LHCN-M2 (cell line): ENCODE data around the gene ZMIZ1. TPM values are rescaled to one million over a fixed set of nuclear protein-coding genes. Genes with fewer than 3 reads are reported as not detected.
A peak's percentile ranks its signal among the peaks of the same experiment; 100 is the strongest.
"Not testable (repeated sequence)": the region's sequence is repeated elsewhere in the genome, so short reads cannot be mapped to it uniquely, and the experiment has no call there.

Experiments used
- DNase-seq: peaks from one replicate; pipeline ENCODE4 v3.0.0-alpha.2; 2012; ENCODE audit warnings: low read depth
- total RNA-seq: library from RNA; depleted of rRNA; stranded (reverse); fragments of >200 nt; gene quantifications from 2 replicates; pipeline ENCODE4 v1.2.3, GENCODE V29; 2014

Gene ZMIZ1
- total RNA-seq, 1 experiment from 2014 or later: 12.5 TPM

DNA sequence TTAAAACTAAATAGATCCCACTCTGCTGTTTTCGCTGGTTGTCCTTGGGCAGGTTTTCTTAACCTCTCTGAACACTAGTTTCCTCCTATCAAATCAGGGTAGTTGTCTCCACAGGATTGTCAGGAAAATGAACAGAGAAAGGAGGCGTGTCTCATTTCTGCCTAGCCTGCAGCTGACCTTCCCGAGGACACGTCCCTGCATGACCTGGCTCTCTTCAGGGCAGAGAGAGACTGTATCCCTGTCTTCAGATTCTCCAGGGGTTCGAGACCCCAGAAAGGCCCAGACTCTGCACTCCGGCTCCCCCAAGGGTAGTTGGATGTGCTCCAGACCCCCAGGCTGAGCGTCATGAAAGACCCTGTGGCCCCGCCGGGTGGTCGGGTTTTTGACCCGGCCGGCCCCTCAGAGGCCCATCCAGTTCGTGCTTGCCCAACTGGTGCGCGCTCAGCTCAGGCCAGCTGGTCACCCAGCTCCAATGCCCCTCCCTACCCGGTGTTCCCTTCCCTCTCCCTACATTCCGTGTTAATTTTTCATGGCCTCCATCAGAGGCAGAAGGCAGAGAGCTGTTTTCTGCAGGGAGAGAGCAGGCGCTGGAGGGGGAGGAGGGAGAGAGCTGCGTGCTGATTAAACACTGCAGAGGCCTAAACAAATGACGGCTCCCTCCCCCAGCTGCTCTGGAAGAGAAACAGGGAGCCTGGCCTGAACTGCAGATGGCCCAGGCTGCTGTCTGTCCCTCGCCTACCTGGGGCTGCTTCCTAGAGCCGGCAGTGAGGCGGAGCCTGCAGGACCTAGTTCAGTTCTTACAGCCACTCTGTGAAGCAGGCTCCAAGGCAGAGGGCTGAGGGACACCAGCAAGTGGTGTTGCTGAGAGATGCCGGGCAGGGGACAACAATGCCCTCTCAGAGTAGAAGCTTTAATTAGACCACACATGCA lies 192.3 kb downstream of the ZMIZ1 start:
- no peak for DNase-seq

DNA sequence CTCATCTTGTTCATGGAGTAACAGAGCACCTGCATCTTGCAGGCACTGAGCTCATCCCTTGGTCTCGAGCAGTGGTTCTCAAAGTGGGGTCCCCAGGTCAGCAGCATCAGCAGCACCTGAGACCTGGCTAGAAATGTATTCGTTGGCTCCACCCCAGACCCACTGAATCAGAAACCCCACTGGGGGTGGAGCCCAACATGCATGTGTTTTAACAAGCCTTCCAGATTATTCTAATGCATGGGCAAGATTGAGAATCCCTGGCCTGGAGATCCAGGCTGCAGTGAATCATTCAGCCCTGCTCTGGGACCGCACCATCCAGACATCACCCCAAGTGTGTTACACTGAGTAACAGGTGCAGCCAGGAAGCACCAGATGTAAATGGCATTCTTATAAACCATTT lies 193.4 kb downstream of the ZMIZ1 start:
- DNase-seq: no peak

DNA sequence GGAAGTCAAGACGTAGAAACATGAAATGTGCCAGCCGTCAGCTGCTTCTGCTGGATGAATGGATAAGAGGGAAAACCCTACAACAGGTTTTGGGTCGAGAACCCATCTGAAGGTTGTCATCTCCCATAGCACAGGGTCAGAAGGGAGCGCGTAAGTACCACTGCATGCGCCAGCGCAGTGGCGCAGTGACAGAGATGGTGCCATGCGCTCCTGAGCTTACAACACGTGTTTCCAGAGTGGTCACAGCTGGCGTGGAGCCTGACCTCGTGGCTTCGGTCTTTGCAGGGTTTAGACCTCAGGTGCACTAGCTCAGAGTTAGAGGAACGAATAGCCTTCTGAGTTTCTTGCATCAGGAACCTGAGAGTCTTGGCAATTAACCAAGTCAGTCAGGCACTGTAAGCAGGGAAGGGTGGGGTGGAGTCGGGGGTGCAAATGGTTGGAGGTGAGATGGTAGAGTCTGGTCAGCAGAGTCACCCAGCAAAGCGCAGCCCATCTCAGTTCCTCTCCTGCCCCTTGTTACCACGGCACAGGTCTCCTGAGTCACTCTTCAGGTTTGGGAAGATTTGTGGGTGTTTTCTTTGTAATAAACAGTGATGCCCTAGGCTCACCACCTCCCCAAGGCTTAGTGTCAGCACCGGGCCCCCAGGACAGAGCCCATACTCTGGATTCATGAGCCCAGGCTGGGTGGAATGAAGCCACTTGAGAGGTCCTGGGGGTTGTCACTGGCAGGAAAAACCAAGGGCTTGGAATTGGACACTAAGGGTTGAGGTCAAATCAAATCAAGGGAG lies 194.4 kb downstream of the ZMIZ1 start:
- DNase-seq: no peak

DNA sequence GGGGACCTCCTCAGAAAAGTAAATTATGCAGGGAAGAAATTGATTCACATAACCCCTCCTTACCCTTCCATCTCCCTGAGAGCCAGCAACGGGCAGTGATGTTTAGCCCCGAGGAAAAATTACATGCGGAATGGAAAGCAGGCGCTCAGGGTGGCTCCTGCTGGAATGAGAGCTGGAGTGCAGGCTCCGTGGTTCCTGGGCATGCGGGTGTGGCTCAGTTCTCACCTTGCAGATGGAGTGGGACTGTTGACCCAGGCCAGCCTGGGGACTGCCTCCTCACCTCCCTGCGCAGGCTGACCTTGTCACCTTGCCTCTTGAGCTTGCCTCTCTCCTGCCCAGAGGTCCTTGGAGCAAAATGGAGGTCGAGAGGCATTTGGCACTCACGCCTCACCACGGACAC lies 195.2 kb downstream of the ZMIZ1 start:
- no peak for DNase-seq

DNA sequence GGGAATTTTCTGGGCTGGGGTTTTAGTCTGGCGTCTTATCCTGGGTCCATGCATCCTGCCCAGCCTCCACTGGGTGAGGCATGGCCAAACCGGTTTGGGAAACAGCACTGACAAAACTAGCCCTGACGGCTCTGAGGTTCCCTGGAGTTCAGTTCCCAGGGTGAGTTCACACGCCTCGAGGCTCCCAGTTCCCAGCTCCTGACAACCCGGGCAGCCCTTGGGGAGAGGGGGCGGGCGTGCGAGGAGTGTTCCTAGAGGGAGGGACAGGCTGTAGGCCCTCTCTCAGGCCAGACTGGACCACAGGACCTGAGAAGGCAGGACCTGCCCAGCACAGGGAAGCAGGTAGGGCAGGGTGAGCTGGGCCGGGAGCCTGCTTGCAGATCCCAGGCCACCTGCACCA lies 196.2 kb downstream of the ZMIZ1 start:
- DNase-seq: no peak

DNA sequence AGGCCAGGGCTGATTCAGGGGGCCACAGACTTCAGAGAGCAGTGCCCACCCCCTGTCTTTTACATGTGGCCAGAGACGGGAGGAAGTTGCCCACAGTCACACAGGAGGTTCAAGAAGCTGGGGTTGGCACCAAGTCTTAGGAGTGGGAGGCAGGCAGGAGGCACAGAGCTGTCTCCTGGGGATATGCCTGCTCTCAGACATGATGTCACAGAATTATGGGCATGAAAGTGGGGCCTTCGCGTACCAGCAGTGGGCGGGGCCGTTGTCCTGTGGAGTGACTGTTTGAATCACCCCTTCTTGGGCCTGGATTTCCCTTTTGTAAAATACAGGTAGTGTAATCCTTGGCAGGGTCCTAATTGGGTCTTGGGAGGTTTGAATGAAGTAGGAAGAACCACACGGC lies 197.3 kb downstream of the ZMIZ1 start:
- DNase-seq: peak; percentile 36

DNA sequence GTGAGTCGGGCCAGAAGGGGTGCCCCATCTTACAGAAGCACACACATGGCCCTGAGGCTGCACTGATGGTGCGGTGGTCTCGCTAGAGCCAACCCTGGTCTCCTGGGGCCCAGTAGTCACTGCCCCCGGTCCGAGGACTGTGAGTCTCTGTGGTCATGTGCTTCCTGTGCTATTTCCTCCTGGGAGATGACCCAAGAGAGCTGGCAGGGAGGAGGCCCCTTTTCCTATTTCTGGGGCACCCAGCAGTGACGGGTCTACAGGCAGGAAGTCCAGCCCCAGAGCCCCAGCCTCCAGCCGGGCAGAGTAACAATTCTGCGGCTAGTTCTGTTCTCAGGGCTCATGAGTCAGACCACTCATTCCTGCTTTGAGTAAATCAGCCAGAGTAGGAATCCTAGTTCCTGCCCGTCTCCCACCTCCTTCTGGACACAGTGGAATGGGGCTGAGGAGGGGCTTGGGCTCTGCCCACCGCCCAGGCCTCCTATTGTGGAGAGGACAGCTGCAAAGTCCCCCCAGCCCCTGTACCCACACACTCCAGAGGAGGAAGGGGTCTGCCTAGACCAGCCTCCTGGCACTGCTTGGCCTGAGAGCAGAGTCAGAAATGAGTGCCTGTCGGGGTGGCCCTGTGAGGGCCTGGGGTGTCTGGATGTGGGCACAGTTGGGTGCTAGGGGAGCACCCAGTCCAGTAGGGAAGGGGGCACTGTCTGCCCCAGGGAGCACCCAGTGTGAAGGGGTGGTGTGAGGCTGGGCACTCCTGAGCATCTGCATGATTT lies 198.0 kb downstream of the ZMIZ1 start:
- peak; percentile 95 for DNase-seq

DNA sequence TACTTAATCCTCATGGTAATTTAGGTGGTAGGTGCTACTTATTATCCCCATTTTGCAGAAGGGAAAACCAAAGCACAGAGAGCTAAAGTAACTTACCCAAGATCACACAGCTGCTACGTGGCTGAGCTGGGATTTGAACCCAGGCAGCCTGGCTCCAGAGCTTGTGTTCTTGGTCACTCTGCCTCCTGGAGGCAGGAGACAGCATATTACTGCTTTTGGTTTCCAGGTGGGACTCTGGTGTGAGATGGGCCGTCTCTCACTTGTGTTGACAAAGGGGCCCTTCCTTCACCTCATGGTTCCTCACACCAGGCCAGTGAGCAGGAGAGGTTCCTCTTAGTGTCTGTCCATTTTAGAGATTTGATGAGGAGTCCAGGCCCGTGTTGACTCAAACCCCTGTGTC lies 198.7 kb downstream of the ZMIZ1 start:
- no peak for DNase-seq

DNA sequence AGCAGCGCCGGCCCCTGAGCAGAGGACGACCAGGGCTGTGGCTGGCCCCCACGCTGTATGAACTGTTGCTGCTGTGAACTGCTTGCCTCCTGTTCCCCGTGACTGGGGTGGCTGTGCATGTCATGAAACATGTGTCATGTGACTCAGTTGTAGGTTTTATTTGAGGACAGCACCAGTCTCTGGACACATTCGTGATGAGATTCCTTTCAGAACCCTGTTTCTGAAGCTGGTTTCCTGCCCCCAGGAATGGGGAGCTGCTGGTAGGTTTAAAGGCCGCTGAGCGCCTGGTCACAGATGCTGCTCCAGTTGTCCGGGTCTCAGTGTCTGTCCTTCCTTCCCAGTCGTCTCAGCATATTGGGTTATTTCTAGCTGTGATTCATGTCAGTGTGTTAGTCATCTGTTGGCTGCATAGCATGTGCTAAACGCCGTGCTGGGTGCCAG lies 199.4 kb downstream of the ZMIZ1 start:
- peak; percentile 82 for DNase-seq

DNA sequence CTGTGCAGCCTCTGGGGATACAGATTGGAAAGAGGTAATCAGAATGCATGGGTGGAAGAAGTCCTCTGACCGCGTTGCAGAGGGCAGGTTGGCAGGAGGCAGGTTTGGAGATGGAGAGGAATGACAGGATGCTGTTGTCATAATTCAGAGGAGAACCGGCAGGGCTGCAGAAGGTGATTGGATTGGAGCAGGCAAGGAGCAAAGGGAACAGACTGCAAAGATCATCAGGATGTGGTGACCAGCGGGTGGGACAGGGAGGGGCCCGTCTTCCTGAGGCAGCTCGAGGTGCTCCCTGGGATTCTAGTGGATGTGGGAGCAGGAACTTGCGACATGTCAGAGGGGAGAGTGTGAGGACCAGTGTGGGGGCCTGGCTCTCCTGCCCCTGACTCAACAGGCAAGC lies 200.0 kb downstream of the ZMIZ1 start:
- DNase-seq: peak; percentile 30

DNA sequence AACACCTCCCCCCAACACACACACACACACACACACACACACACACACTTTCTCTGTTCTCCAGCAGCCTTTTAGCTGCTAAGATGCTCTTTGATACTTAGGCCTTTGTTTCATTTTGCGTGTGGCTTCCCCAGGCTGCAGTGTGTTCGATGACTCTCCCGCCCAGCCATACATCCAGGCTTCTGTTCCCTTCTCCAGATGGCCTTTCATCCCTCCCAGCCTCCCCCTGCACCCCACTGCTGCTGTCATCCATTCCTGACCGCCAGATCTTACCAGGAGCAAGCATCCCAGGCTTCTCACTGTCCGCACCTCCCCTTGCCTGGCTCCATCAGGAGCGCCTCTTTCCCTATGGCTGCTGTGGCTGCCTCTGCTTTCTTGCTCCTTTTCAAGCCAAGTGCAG lies 200.7 kb downstream of the ZMIZ1 start:
- DNase-seq: no peak

DNA sequence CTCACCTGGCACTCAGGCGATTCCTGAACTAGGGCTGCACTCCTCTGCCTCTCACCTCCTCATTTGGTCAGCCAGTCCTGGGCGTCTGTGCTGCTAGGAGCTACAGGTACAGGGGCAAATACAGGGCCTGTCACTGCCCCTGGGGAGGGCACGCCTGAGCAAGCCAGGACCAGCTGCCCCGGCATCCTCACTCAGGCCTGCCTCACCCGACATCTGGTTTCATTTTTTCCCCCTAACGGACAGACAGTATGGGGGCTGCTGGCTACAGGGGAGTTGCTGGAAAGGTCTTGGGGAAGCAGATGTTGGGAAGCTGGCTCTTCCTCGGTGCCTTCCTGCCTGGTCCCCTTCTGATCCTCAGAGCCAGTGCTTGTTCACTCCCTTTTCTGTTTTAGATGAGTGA lies 201.2 kb downstream of the ZMIZ1 start:
- no peak for DNase-seq

DNA sequence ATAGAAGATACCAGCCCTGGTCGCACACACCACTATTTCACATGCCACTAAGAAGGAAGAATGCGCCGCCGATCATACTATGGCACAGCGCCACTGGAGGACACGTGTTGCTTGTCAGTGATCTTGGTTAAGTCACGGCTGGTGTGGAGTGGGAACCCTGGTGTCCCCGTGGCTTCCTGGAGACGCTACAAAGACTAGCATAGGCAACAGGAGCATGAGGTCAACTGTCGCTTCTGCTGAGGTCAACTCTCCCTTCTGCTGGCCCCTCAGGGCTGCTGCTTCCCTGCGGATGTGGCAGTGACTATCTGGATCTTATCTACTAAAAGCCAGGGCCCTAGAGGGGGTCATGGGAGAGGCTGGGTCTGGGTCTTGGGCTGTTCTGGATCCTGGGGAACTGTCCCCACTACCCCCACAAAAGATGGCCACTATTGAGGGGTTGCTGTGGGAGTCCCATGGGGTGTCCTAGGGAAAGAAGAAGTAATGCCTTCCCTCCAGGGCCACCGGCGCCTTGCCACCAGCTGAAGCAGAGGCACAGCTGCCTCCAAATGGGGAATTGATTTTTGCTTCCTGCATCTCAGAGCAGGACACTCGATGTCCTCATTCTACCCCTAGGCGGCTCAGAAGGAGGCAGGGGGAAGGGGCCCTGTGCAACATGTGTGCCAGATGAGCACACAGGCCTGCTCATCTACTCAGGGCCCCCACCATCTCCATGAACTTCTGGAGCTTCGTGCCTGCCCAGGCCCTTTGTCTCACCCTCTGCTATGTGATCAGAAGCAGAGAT lies 201.9 kb downstream of the ZMIZ1 start:
- DNase-seq: no peak

DNA sequence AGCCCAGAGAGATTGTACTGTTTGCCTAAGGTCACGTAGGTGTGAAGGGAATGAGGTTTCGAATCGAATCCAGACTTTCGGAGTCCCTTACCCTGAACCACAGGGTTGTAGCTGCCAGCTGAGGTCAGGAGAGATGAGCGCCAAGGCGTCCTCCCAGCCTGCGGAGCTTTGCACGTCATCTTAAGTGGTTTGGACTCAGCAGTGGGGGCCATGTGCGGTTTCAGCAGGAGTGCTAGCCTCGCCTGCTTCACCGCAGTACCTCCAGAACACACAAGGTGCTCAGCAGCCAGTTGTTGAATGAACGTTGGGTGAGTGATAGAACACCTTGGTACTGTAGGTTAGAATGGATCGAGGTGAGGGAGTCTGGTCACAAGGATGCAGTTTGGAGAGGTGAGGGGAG lies 203.6 kb downstream of the ZMIZ1 start:
- DNase-seq: no peak

DNA sequence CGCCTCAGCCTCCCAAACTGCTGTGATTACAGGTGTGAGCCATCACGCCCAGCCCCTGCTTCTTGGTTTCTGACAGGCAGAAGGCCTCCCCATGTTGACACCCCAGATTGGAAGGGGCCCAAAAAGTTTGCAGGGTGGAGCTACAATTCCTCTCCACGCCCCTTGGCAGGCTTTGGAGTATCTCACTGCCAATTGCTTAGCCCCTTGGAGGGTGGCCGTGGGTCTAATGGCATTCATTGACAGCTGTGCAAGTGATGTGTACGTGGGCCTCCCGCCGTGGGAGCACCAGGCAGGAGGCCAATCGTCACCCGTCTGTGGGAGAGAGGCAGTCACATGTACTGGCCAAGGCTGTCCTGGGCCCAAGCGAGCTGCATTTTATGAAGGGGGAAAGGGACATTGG lies 204.8 kb downstream of the ZMIZ1 start:
- no peak for DNase-seq

DNA sequence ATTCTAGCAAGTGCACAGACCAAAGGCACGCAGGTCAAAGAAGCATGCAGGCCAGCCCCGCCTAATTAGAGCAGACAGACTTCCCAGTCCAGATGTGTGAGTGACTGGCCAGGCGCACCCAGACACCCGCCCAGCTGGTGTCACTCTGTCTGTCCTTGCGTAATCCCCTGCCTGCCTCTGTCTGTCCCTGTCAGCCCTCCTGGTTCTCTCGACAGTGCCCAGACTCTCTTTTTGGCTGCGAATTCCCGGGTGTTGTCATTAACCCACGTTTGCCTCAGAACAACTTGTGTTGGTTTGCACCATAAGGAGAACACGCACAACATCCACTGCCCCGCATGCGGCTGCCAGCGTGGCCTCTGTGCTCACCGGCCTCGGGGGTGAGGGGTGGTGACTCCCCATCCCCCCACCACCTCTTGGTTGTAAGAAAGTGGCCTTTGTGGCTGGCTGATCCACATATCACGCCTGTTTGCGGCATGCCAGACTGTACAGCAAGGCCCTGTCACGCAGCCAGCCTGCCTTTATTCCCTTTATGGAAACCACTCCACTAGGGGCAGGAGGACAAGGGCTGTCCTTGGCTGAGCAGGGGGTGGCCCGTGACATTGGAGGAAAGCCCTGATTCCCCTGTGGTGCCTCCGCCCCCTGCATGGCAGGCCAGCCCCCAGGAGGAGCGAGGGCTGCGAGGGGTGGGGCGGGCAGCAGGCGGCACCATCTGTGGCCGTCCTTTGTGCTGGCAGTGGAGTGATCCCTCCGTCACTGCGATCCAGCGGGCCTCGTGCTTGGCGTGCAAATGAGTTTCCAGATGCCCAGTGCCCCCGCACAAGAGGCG lies 205.7 kb downstream of the ZMIZ1 start:
- DNase-seq: no peak

DNA sequence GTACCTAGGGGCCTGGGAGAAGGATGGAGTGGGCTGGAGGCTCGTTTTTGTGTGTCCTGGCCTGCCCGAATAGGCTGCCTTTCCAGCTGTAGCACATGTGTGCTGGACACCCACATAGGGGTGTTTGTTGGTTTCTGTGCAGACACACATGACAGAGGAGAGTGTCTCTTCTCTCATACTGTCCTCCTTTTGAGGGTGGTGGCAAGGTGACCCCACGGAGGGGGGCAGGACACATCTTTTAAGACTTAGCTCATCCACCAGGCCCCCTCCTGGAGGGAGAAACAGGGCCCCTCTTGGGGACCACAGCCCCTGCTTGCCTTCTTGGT lies 206.3 kb downstream of the ZMIZ1 start:
- no peak for DNase-seq

DNA sequence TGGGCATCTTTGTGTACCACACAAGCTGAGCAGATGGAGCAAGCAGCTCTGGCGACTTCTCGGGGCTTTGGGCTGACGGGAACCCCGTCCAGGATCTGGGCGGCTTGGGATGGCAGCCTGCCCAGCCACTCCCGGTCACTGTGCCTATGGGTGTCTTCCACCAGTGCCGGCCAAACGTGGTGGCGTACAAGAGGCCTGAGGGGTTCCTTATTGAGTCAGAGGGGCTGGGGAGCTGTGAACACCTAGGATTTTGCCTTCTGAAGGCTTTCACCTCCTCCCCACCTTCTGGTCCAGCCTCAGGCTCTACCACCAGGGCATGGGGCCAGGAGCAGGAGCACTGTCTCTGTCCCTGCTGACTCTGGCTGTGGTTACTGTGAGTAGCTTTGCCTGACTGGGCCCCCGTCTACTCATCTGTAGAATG lies 206.7 kb downstream of the ZMIZ1 start:
- no peak for DNase-seq

DNA sequence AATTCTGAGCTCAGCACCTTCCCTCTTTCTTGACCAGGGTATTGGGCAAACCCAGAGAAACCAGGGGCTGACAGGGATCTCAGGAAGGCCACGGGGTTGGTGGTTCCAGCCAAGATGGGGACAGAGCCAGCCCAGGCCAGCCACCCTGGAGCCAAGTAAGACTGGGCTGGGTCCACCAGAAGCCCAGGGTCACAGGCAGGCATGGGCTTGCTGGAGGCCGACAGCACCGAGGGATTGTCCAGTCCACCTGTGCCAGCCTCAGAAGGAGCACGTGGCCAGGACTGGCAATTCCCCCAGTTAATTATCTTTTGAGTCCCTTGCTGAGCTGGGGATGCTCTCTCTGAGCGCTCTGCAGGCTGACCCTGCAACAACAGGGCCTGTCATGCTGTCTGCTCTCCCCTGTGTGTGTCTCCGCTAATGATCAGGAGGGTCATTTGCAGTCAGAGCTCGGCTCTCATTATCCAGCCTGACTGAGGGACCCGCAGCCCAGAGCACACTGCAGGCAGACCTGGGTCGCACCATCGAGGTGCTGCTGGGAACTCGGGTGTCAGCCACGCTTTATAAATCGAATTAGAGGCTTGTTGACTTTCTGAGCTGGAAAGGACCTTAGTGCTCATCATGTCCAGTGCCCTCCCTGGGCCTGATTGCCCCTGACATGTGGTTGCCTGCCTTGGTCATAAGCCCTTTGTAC lies 209.0 kb downstream of the ZMIZ1 start:
- DNase-seq: no peak

DNA sequence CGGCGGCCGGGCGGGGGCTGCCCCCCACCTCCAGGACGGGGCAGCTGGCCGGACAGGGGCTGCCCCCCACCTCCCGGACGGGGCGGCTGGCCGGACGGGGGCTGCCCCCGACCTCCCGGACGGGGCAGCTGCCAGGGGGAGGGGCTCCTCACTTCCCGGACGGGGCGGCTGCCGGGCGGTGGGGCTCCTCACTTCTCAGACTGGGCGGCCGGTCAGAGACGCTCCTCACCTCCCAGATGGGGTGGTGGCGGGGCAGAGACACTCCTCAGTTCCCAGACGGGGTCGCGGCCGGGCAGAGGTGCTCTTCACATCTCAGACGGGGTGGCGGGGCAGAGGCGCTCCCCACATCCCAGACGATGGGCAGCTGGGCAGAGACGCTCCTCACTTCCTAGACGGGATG lies 210.3 kb downstream of the ZMIZ1 start:
- DNase-seq: not testable (repeated sequence)
